HG03457 (cell line): Measurements from ENCODE around the gene ACBD5.
"Not testable (repeated sequence)": the region's sequence is repeated elsewhere in the genome, so short reads cannot be mapped to it uniquely, and the experiment has no call there.

Experiments
- ATAC-seq: cut with Tn5 transposase; IDR thresholded peaks from one replicate; pipeline ENCODE4 v1.9.1; 2021; ENCODE audit warnings: moderate number of reproducible peaks; ENCODE audit not compliant: unreplicated experiment

ACBD5 gene

DNA sequence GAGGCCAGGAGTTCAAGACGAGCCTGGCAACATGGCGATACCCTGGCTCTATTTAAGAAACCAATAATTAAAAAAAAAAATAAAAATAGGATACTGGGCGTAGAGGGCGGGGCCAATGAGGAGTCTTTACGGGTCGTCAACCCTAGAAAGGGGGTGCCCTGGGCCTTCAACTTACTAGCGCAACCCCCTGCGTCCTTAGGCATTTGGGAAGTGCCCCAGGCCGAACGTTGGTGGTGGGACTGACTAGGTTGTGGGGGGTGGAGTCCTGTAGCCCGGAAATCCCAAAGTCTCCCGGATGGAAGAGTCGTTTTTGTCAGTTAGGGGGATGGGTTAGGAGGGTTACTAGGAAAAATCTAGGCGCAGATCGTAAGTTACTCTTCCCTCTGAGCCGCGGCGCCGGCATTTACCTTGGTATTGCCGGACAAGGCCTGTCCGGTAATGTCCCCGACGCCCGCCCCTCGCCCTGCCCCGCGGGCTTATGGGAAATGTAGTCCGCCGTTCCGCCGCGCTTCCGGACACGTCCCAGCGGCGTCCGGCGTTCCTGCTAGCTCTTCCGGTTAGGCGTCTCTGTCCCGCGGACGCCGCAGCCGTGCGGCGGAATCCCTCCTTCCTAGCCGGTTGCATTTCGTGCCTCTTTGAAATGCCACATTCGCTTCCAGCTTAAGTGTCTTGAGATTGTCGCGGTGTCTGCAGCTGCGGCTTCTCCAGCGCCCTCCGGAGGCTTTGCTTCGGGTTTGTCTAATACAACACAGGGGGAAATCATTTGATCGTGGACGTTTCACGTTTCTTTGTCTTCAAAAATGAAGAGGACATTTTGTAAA is 1.3 kb upstream of the ACBD5 start:
- ATAC-seq, result peak; percentile 60

DNA sequence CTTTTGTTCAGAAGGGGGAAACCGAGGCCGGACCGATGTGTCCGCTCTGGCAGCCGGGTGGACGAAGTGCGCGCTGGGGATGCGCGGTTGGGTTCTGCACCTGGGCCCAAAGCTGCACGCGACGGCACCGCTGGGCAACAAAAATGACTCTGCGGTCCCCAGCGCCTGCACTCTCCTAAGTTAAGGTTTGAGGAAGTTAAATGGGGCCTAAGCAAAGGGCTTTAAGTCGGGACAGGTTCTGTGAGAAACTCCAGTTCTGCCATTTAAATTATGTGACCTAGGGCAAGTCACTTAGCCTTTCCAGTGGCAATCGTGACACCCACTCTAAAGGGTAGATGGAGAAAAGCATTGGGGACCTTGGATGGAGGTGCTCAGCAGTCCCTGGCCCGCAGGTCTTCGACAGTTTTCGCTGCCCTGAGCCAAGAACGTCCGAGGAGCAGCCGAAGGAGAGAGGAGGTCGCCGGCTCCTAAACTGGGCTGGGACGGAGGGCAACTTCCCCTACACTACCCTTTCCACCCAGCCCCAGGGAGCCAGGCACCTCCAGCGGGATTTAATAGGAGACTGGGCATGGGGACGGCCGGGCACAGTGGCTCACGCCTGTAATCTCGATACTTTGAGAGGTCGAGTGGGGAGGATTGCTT is 534 bp upstream of the ACBD5 start:
- peak; percentile 11 for ATAC-seq

DNA sequence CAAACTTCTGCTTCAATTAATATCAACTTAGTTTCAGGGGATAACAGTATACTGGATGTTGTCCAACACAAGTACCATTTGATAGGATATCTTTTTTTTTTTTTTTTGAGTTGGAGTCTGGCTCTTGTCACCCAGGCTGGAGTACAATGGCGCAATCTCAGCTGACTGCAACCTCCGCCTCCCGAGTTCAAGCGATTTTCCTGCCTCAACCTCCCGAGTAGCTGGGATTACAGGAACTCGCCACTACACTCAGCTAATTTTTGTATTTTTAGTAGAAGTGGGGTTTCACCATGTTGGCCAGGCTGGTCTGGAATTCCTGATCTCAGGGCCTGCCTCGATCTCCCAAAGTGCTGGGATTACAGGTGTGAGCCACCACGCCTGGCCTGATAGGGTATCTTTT is 3.1 kb downstream of the ACBD5 start:
- not testable (repeated sequence) for ATAC-seq

DNA sequence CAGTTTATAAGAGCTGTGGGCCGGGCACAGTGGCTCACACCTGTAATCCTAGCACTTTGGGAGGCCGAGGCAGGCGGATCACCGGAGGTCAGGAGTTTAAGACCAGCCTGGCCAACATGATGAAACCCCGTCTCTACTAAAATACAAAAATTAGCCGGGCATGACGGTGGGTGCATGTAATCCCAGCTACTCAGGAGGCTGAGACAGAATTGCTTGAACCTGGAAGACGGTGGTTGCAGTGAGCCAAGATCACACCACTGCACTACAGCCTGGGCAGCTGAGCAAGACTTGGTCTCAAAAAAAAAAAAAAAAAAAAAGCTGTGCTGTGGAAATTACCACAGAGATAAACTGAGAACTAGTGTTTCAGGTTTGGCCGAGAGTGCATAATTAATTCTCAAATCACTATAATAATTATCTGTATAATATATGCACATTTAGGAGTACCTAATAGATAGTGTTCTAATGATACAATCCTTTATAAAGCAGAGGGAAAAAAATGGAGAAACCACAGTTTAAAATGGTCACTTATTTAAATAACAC is 3.9 kb downstream of the ACBD5 start:
- ATAC-seq, result not testable (repeated sequence)

DNA sequence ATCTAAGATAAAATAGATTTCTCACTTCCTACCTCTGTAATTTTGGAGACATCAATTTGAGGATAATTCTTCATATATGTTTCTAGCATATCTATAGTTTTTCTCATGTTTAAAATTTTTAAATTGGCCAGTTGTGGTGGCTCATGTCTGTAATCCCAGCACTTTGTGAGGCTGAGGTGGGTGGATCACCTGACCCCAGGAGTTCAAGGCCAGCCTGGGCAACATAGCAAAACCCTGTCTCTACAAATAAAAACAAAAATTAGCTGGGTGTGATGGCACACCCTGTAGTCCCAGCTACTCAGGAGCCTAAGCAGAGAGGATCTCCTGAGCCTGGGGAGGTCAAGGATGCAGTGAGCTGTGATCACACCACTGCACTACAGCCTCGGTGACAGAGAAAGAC is 4.9 kb downstream of the ACBD5 start:
- ATAC-seq, result no peak

DNA sequence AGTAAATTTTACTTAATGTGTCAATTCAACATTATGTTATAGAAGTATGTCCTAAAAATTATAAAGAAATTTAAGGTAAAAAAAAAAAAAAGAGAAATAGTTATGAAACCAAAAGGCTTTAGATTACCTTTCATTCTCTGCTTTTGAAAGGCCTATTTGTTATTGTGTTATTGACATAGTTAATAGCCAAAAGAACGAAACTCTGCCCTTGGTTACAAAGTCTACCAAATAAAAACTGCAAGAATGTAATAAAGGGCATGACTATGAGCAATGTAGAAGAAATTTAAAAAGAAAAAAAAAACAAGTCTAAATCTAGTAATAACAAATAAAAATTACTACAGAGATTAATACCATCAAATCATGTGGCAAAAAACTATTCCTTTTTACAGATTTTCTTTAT is 10.6 kb downstream of the ACBD5 start:
- no peak for ATAC-seq

DNA sequence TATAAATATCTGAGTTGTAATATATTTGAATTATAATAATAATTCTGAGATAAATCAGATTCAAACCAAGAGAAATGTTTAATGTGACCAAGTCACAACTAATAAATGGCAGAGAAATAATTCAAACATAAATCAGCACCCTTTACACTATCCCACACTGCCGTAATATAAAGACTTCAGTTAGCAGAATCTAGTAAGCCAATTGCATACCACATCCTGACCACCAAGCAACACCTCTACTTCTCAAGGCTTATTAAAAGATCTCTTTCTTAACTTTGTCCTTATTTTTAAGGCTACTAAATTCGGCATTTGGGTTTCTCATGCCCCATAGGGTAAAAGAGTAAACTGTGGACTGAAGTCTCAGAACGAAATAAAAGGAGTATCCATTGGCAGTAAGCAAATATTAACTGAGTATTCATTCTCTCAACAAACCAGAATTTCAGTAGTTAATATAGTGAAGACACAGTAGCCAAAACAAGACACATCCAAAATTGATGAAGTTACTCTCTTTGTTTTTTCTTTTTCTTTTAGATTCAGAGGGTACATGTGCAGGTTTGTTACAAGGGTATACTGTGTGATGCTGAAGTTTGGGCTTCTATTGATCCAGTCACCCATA is 14.8 kb downstream of the ACBD5 start:
- ATAC-seq, result no peak

DNA sequence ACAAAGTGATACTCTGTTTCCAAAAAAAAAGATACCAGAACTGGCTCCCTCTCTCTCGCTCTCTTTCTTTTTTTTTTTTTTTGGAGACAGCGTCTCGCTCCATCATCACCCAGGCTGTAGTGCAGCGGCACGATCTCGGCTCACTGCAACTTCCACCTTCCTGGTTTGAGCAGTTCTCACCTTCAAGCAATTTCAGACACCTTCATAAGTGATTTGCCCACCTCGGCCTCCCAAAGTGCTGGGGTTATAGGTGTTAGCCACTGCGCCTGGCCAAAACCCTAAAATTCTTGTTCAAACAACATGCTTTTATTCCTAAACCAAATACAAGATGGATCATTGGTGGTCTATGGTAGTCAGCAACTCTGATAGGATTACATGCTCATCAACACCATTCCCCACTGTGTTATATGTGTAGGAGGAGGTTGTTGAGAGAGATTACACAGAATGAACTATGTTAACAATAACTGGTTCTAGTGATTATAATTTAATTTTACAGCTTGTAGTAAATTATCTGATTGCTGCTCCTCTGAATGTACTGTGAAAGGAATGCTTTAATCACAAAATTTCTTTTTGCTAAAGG is 15.5 kb downstream of the ACBD5 start:
- ATAC-seq, result no peak

DNA sequence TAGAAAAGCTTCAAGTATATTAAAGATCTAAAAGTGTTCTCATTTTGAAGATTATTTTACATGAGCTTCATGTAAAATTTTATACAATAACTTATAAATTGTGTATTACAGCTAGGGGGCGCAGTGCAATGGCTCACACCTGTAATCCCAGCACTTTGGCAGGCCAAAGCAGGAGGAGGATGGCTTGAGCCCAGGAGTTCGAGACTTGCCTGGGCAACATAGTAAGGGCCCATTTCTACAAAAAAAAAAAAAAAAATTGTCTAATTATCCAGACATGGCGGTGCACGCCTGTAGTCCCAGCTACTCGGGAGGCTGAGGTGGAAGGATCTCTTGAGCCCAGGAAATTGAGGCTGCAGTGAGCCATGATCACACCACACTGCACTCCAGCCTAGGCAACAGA is 16.6 kb downstream of the ACBD5 start:
- no peak for ATAC-seq

DNA sequence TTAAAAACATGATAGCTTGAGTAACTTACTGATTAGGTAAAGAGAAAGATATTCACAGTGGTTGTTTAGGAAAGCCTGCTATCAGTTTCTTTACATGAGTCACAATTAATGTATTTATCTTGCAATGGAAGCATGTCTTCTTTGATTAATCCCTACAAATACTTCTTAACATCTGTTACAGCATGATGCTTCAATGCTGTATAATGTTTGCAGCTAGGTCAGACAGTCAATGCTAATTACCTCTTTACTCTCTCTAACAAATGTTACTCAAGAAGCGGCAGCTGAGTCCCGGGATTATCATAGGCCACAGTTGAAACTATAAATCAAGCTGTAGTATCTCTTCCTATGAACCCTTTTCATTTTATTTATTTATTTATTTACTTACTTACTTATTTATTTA is 33.2 kb downstream of the ACBD5 start:
- ATAC-seq, result no peak

DNA sequence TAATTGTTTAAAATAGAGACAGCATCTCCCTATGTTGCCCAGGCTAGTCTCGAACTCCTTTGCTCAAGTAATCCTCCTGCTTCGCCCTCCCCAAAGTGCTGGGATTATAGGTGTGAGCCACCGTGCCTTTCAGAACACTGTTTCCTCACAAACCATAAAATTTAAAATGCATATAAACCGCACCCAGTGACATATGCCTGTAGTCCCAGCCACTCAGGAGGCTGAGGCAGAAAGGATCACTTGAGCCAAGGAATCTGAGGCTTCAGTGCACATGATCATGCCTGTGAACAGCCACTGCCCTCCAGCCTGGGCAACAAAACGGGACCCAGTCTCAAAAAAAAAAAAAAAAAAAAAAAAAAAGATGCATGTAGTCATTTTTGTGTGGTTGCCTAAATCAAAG is 36.8 kb downstream of the ACBD5 start:
- no peak for ATAC-seq

DNA sequence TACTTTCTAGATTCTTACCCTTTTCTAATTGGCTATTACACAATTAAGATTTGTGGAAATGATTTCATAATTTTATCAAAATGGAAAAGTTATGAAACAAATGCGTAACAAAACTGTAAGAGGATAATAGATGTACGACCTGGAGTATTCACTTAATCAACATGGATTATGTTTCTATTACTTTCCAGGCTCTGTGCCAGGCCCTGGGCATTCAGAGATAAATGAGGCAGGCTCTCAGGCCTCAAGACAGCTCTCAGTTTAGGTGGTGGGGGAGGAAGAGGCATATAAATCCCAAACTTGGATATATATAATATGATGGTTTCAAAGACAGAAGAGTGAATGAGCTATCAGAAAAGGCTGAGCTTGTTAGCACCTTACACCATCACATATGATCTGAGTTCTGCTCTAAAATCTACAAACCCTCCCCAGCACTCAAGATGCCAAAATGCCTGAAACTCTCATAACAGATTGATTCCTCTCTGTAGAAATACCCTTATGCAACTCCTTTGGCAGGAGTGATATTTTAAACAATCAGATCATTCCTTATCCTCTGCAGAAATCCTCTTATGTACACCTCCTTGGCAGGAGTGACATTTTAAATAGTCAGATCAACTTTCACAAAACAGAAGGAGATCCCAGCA is 42.5 kb downstream of the ACBD5 start:
- no peak for ATAC-seq

DNA sequence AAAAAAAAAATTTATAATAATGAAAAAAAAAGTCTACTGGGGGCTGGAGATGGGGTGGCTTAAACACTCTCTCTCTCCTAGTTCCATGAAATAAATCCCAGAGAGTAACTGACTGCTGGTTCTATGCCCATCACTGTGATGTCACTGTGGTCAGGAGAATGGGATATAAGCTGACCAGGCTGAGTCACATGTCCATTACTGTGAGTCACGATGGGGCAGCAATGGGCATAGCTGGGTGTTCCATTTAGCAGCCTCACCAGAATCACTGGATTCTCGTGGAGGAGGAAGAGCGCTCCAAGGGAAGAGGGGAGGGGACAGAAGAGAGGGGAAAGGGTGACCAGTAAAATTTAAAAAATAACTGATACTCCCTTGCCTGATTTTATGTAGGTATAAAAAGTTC is 48.3 kb downstream of the ACBD5 start:
- ATAC-seq, result no peak

DNA sequence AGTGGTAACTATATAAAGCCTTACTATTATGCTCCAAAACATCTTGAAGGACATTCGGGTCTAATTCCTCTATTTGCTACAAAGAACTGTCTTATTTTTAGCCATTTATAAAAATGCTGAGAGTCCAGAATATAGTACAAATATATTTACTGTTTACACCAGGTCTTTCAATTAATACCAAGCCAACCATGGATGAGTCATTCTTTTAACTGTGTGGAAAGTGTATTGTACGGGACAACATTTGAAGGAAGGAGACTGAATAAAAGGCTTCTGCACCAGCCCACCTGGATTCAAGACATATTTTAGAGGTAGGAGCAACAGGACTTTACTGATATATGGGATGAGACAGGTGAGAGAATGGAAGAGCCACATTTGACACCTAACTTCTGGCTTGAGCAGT is 50.1 kb downstream of the ACBD5 start:
- ATAC-seq, result no peak

DNA sequence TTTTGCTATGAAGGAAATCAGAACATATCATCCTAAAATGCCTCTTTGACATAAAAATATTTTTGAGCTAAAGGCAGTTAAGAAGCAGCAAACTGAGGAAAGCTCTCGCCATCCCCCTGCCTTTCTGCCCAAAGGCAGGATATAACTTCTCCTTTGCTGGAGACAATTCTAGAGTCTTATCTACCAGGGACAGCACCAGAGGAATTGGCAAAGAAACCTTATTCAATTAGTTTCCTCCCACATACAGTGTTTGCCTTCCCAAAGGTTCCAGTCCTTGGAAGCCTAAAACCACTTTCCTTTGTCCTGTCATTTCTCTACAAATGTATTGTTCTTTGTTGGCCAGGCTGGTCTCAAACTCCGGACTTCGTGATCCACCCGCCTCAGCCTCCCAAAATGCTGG is 51.7 kb downstream of the ACBD5 start:
- ATAC-seq, result no peak

DNA sequence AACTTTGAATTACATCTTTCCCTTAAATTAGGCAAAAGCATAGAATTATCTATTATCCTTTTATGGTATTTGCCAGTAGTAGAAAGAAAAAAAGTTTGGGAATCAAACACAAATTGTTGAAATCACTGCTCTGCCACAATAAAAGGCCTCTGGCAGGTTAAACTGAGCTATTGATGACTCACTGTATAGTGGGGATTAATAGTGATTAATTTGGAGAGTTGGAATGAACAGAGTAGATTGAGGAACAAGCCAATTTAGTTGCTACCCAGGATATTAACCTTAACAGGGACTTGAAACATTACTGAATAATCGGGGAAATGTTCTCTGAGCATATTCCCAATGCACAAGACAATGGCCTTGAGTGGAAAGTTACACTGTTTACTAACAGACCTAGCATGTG is 52.3 kb downstream of the ACBD5 start:
- no peak for ATAC-seq

DNA sequence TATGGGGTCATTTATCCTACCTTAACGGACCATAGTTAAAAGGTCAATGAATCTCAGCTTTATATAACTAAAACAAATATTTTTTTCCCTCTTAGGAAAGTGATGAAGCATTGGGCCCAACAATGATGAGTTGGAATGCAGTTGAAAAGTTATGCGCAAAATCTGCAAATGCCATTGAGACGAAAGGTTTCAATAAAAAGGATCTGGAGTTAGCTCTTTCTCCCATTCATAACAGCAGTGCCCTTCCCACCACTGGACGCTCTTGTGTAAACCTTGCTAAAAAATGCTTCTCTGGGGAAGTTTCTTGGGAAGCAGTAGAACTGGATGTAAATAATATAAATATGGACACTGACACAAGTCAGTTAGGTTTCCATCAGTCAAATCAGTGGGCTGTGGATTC is 70.7 kb downstream of the ACBD5 start:
- no peak for ATAC-seq

DNA sequence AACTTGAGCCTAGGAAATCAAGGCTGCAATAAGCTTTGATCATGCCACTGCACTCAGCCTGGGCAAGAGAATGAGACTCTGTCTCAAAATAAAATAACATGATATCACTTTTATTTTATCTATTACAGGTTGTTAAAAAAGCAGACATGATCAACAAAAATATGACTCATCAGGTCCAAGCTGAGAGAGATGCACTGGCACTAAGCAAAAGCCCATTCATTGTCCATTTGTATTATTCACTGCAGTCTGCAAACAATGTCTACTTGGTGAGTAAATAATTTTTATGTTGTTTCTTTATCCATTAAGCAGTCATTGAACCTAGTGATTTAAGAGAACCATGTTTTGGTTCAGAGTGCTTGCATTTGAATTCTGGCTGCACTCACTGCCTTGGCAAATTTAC is 82.2 kb downstream of the ACBD5 start:
- ATAC-seq, result no peak

DNA sequence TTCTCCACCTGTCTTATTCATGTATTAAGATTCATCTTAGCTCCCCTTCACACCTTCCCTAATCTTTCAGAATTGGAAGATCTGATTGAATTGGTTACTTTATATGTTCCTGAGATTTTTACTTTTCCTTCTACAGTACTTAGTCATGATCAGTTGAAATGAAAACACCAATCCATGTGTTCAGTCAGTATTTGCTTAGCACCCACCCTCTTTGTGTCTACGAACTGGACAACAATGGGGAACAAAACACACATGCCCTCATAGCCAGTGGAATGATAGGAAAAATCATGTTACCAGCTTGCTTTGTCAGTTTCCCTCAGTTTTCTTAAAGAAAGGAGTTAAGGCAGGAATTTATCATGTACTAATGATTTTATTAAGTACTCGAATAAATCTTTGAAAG is 83.4 kb downstream of the ACBD5 start:
- no peak for ATAC-seq

DNA sequence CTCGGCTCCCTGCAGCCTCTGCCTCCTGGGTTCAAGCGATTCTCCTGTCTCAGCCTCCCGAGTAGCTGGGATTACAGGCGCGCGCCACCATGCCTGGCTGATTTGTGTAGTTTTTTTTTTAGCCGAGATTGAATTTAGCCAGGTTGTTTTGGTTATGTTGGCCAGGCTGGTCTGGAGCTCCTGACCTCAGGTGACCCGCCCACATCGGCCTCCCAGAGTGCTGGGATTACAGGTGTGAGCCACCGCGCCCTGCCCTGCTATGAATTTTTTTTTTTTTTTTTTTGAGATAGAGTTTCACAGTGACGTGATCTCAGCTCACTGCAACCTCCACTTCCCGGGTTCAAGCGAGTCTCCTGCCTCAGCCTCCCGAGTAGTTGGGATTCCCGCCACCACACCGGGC is 84.0 kb downstream of the ACBD5 start:
- not testable (repeated sequence) for ATAC-seq
